Kidney (tissue), 14 donors: ENCODE results near the gene SLC39A6. TPM values are rescaled to one million over a fixed set of nuclear protein-coding genes. Genes with fewer than 3 reads are reported as not detected.

Source experiments
- DNase-seq, 5 donors: peaks; one replicate each; pipeline ENCODE4 v3.0.0-alpha.2; 2013 to 2020
- FAIRE-seq: peaks from 2 replicates; lab custom pipeline; 2012; peaks lifted over from hg19 to GRCh38; lab: Jason Lieb, UNC
- H3K27ac ChIP-seq, 2 donors: one replicate each; pipeline ENCODE4 v1.7.0; 2013; ENCODE audit warnings: low read depth in 2 of 2, low read length in 2 of 2, inconsistent platforms in 1 of 2
- H3K27me3 ChIP-seq: one replicate; pipeline ENCODE4 v1.7.1; 2013; ENCODE audit warnings: low read length, inconsistent platforms; ENCODE audit not compliant: control insufficient read depth, insufficient read depth
- H3K36me3 ChIP-seq, 3 donors: one replicate each; pipeline versions ENCODE4 v1.7.0 to v1.7.1; 2013; ENCODE audit warnings: low read length in 3 of 3, control low read depth in 1 of 3, inconsistent platforms in 1 of 3; ENCODE audit not compliant: insufficient read depth in 3 of 3, control insufficient read depth in 2 of 3
- H3K4me1 ChIP-seq, 3 donors: one replicate each; pipeline versions ENCODE4 v1.7.0 to v1.7.1; 2013; ENCODE audit warnings: low read length in 3 of 3, inconsistent platforms in 1 of 3, low read depth in 1 of 3; ENCODE audit not compliant: control insufficient read depth in 2 of 3, insufficient read depth in 2 of 3
- H3K4me3 ChIP-seq, 3 donors: one replicate each; pipeline versions ENCODE4 v1.7.0 to v1.8.1; 2013; ENCODE audit warnings: low read length in 3 of 3, control low read depth in 1 of 3, inconsistent platforms in 1 of 3
- H3K9ac ChIP-seq, 3 donors: one replicate each; pipeline versions ENCODE4 v1.7.0 to v1.7.1; 2013; ENCODE audit warnings: low read length in 3 of 3, control low read depth in 1 of 3, inconsistent platforms in 1 of 3
- H3K9me3 ChIP-seq, 3 donors: one replicate each; pipeline versions ENCODE4 v1.7.0 to v1.7.1; 2013; ENCODE audit warnings: low read length in 3 of 3, control low read depth in 1 of 3, inconsistent platforms in 1 of 3; ENCODE audit not compliant: control insufficient read depth in 2 of 3, insufficient read depth in 1 of 3
- CTCF ChIP-seq: IDR thresholded peaks from 3 replicates; pipeline ENCODE4 v1.5.1; 2012; ENCODE audit warnings: mild to moderate bottlenecking, moderate library complexity, borderline replicate concordance; ENCODE audit not compliant: insufficient read depth; ENCODE audit errors: extremely low read depth
- intact Hi-C: fragments of 100-400 bp; cut with DNase I; formaldehyde crosslinking; loops from one replicate; pipeline ENCODE4 v1.11.1; 2022
- polyA plus RNA-seq: library from polyadenylated mRNA; stranded (reverse); fragments of 350-450 nt; fragmentation: Illumina TruSeq; extraction: RNeasy Lipid Tissue Mini Kit (QIAGEN cat#74804); gene quantifications from one replicate; pipeline ENCODE4 v1.2.3, GENCODE V29; 2014; ENCODE audit warnings: low read depth, low replicate concordance; ENCODE audit not compliant: insufficient read depth
- total RNA-seq: library from RNA; stranded (reverse); fragmentation: NEBNext Ultra II Directional; extraction: Animal tissue kit (Norgen Biotek cat#: 25700); gene quantifications from one replicate; pipeline ENCODE4 v1.2.1, GENCODE V29; 2021
- donor health status: control.
- donor health status: control.
- donor health status: control.
- donor health status: control.
- donor health status: control.
- donor health status: DM: yes; HTN: yes; CAD: no.
- donor health status: Normal renal cell carcinoma (clear cell type).

The SLC39A6 gene
- total and polyA plus RNA-seq, 2 donors from 2014 or later = 27.3 to 44.7 TPM

GRCh38 chr18:36101943-36102342 is 27.2 kb downstream of the SLC39A6 start:
- Histone ChIP-seq H3K27ac (no peak overlapping the region), H3K4me1 (no peaks in the 10 kb centered on the region), H3K4me3 (no peak overlapping the region), H3K36me3 (no peaks in the 10 kb centered on the region), H3K9ac (no peak overlapping the region), H3K27me3 (no peaks in the 10 kb centered on the region), H3K9me3 (peaks cover 0 to 12% (median 3%) of the 10 kb centered on the region in 3 donors)
- DNase-seq (no peak), FAIRE-seq (no peak)
- intact Hi-C loops = no loop called here
- no peak for TF ChIP-seq CTCF

GRCh38 chr18:36099311-36099710 is 29.8 kb downstream of the SLC39A6 start:
- H3K27ac ChIP-seq = no peak overlapping the region
- H3K27me3 ChIP-seq = no peaks in the 10 kb centered on the region
- H3K9ac ChIP-seq = no peak overlapping the region
- no peaks in the 10 kb centered on the region for H3K36me3 ChIP-seq
- intact Hi-C loops = loop anchor here (10.0 kb wide), 1 partner anchor 185 kb away; no protein-coding TSS in a partner anchor
- H3K4me3 ChIP-seq = no peak overlapping the region
- TF ChIP-seq CTCF = no peak
- peaks cover 0 to 12% (median 3%) of the 10 kb centered on the region in 3 donors for H3K9me3 ChIP-seq
- no peaks in the 10 kb centered on the region for H3K4me1 ChIP-seq
- DNase-seq = no peak
- no peak for FAIRE-seq

- Histone ChIP-seq H3K36me3 (no peaks in the 10 kb centered on the region), H3K27ac (no peak overlapping the region), H3K4me1 (no peaks in the 10 kb centered on the region), H3K9ac (no peak overlapping the region), H3K9me3 (peaks cover 0 to 5% (median 1%) of the 10 kb centered on the region in 3 donors), H3K27me3 (no peaks in the 10 kb centered on the region), H3K4me3 (no peak overlapping the region)
- DNase-seq = no peak
- no peak for FAIRE-seq
- TF ChIP-seq CTCF = no peak
- intact Hi-C loops = loop anchor here (10.0 kb wide), 1 partner anchor 188 kb away; no protein-coding TSS in a partner anchor
Observed at GRCh38 chr18:36096955-36097354, 32.2 kb downstream of the SLC39A6 start.
